B cell (primary cell): ENCODE measurements around the gene LILRB3. TPM values are rescaled to one million over a fixed set of nuclear protein-coding genes. Genes with fewer than 3 reads are reported as not detected.

Experiments
- ATAC-seq: fragments of 200-7000 bp; cut with Tn5 transposase; one replicate; pipeline ENCODE4 v1.10.0; 2021; ENCODE audit warnings: low read depth, mild to moderate bottlenecking, moderate number of reproducible peaks, moderate library complexity
- CTCF ChIA-PET: fragments of 350-600 bp; sonication (Branson Sonifier 250); formaldehyde crosslinking; loops from one replicate; lab custom pipeline; 2021; ENCODE audit warnings: antibody characterized with exemption, inconsistent platforms; lab: Charles Lee
- POLR2A ChIA-PET: fragments of 350-600 bp; sonication (Branson Sonifier 250); formaldehyde crosslinking; loops from one replicate; lab custom pipeline; 2021; ENCODE audit warnings: antibody characterized with exemption; lab: Charles Lee
- DNase-seq: peaks from one replicate; pipeline ENCODE4 v3.0.0; 2013
- H2AFZ ChIP-seq: 2 replicates; pipeline ENCODE4 v1.6.1; 2012; ENCODE audit warnings: mild to moderate bottlenecking, low read depth, low read length; ENCODE audit not compliant: insufficient read depth, poor library complexity, severe bottlenecking
- H3K27ac ChIP-seq, 2 donors: 1 replicate in 1 of 2; 2 replicates in 1 of 2; pipeline ENCODE4 v1.5.1; 2012 to 2013; ENCODE audit warnings: low read length in 2 of 2, mild to moderate bottlenecking in 2 of 2, moderate library complexity in 1 of 2
- H3K27me3 ChIP-seq, 4 experiments: fragments of 200-600 bp in 1 of 4; sonication (generic) in 1 of 4; replicated peaks in 1 of 4; 1 replicate in 2 of 4; 2 replicates in 2 of 4; pipeline versions ENCODE4 v1.6.1 to v1.7.0; 2013 to 2016; ENCODE audit warnings: low read length in 3 of 4, mild to moderate bottlenecking in 2 of 4, mixed read lengths in 1 of 4, moderate library complexity in 1 of 4; ENCODE audit not compliant: insufficient read depth in 4 of 4, control insufficient read depth in 3 of 4; ENCODE audit errors: control extremely low read depth in 1 of 4
- H3K36me3 ChIP-seq, 2 experiments: replicated peaks in 1 of 2; 1 replicate in 1 of 2; 2 replicates in 1 of 2; pipeline versions ENCODE4 v1.6.1 to v1.7.1; 2013; ENCODE audit warnings: low read length in 1 of 2; ENCODE audit not compliant: insufficient read depth in 2 of 2, control insufficient read depth in 1 of 2; ENCODE audit errors: control extremely low read depth in 1 of 2, extremely low read depth in 1 of 2
- H3K4me1 ChIP-seq, 2 donors: fragments of 200-600 bp in 1 of 2; sonication (generic) in 1 of 2; 1 replicate in 1 of 2; 2 replicates in 1 of 2; pipeline versions ENCODE4 v1.5.1 to v1.6.1; 2013 to 2017; ENCODE audit warnings: low read length in 2 of 2; ENCODE audit not compliant: control insufficient read depth in 2 of 2, insufficient read depth in 2 of 2
- H3K4me2 ChIP-seq: replicated peaks from 2 replicates; pipeline ENCODE3; 2012; ENCODE audit warnings: mild to moderate bottlenecking, low read depth, low read length; ENCODE audit not compliant: poor library complexity, severe bottlenecking
- H3K4me3 ChIP-seq, 5 experiments: fragments of 200-600 bp in 1 of 5; sonication (generic) in 1 of 5; 1 replicate in 3 of 5; 2 replicates in 2 of 5; pipeline versions ENCODE4 v1.5.1 to v1.7.0; 2011 to 2016; ENCODE audit warnings: low read length in 4 of 5, mild to moderate bottlenecking in 4 of 5, low read depth in 2 of 5, control low read depth in 1 of 5, moderate library complexity in 1 of 5; ENCODE audit not compliant: insufficient read depth in 1 of 5; ENCODE audit errors: control extremely low read depth in 1 of 5, extremely low read depth in 1 of 5
- H3K79me2 ChIP-seq: fragments of 200-600 bp; sonication (generic); one replicate; pipeline ENCODE4 v1.6.0; 2016; ENCODE audit warnings: low read length; ENCODE audit not compliant: control insufficient read depth, insufficient read depth
- H3K9ac ChIP-seq: fragments of 200-600 bp; sonication (generic); 2 replicates; pipeline ENCODE4 v1.6.1; 2017; ENCODE audit warnings: mild to moderate bottlenecking, low read length, moderate library complexity
- H3K9me3 ChIP-seq, 3 donors: one replicate each; pipeline versions ENCODE4 v1.6.1 to v1.7.1; 2013; ENCODE audit warnings: low read length in 2 of 3; ENCODE audit not compliant: control insufficient read depth in 2 of 3, insufficient read depth in 1 of 3; ENCODE audit errors: control extremely low read depth in 1 of 3
- H4K20me1 ChIP-seq: 2 replicates; pipeline ENCODE4 v1.6.0; 2012; ENCODE audit warnings: mild to moderate bottlenecking, low read length; ENCODE audit not compliant: insufficient read depth, control insufficient read depth, poor library complexity, severe bottlenecking
- H3K27ac Mint-ChIP-seq: one replicate; pipeline ENCODE4 v1.8.0; 2021; ENCODE audit warnings: mixed read lengths
- H3K27me3 Mint-ChIP-seq: one replicate; pipeline ENCODE4 v1.8.0; 2021; ENCODE audit warnings: mixed read lengths
- H3K4me1 Mint-ChIP-seq: one replicate; pipeline ENCODE4 v1.8.0; 2021; ENCODE audit warnings: mixed read lengths
- H3K4me3 Mint-ChIP-seq: one replicate; pipeline ENCODE4 v1.8.0; 2021; ENCODE audit warnings: mixed read lengths
- H3K9me3 Mint-ChIP-seq: one replicate; pipeline ENCODE4 v1.8.0; 2022; ENCODE audit warnings: mixed read lengths; ENCODE audit not compliant: insufficient read depth
- EZH2 ChIP-seq: IDR thresholded peaks from 2 replicates; pipeline ENCODE4 v1.6.1; 2012; ENCODE audit warnings: borderline replicate concordance, low read depth, mild to moderate bottlenecking, moderate library complexity, low read length; ENCODE audit not compliant: insufficient read depth, poor library complexity, severe bottlenecking
- WGBS: methylation state at CpG from one replicate; pipeline ENCODE4 v1.1.5; 2013; ENCODE audit warnings: missing lambda C conversion rate; ENCODE audit not compliant: insufficient coverage; 5-methylcytosine and 5-hydroxymethylcytosine counted together
- intact Hi-C: fragments of 100-400 bp; cut with micrococcal nuclease; formaldehyde crosslinking; loops from one replicate; pipeline ENCODE4 v1.10.0; 2022
- polyA plus RNA-seq: library from polyadenylated mRNA; depleted of rRNA; stranded (reverse); fragments of >200 nt; gene quantifications from 2 replicates; pipeline ENCODE4 v1.2.3, GENCODE V29; 2012
- total RNA-seq, 2 donors: library from RNA; stranded (reverse); fragments of 120-200 nt in 1 of 2; gene quantifications; 1 replicate in 1 of 2; 2 replicates in 1 of 2; pipeline versions ENCODE4 v1.2.3 to v1.2.4, GENCODE V29; 2013 to 2022
- TF ChIP-seq, protein P1 (sequence below): fragments of 200-600 bp; IDR thresholded peaks from one replicate; pipeline ENCODE4 v1.8.0; 2022; ENCODE audit warnings: antibody characterized with exemption, mild to moderate bottlenecking

Gene LILRB3
- total and polyA plus RNA-seq, 2 donors (not counting 1 experiment from before 2014, with no cell fraction given), result 0.25 to 2.3 TPM

- intact Hi-C loops, result loop anchor here (1.0 kb wide), 6 partner anchors 10 to 274 kb away; partner anchors contain the start of genes CNOT3, LENG1, NDUFA3 and PRPF31
- peak overlapping the region; percentile 86 for H2AFZ ChIP-seq
- H3K9ac ChIP-seq, result peak overlapping the region; percentile 83
- no peaks in the 10 kb centered on the region for H3K27me3 ChIP-seq
- DNase-seq, result peak; percentile 100
- H3K4me1 Mint-ChIP-seq, result peaks cover 32% of the 10 kb centered on the region
- peaks cover 20% of the 10 kb centered on the region for H3K79me2 ChIP-seq
- POLR2A ChIA-PET, result interaction anchor here (0.6 to 4.5 kb wide), 8 partner anchors 11 to 258 kb away, joined by 3 to 73 read pairs (median 4); partner anchors contain the start of genes CNOT3, LENG1, LENG8 and PRPF31
- peak overlapping the region; percentile 99 for H3K27ac Mint-ChIP-seq
- H3K27ac ChIP-seq, result peak overlapping the region; percentile 96 to 99
- CTCF ChIA-PET, result interaction anchor here (0.6 to 4.7 kb wide), 5 partner anchors 10 to 79 kb away, joined by 3 to 50 read pairs (median 6); partner anchors contain the start of genes LENG1, RPS9 and TMC4
- peaks cover 0 to 22% of the 10 kb centered on the region in 2 experiments for H3K36me3 ChIP-seq
- H4K20me1 ChIP-seq, result peaks cover 19% of the 10 kb centered on the region
- H3K4me1 ChIP-seq, result peaks cover 18 to 22% of the 10 kb centered on the region in 2 donors
- peak; percentile 54 for ATAC-seq
- 0% methylated on average over 56 of the region's 56 CpGs for WGBS
- TF ChIP-seq, protein P1, sequence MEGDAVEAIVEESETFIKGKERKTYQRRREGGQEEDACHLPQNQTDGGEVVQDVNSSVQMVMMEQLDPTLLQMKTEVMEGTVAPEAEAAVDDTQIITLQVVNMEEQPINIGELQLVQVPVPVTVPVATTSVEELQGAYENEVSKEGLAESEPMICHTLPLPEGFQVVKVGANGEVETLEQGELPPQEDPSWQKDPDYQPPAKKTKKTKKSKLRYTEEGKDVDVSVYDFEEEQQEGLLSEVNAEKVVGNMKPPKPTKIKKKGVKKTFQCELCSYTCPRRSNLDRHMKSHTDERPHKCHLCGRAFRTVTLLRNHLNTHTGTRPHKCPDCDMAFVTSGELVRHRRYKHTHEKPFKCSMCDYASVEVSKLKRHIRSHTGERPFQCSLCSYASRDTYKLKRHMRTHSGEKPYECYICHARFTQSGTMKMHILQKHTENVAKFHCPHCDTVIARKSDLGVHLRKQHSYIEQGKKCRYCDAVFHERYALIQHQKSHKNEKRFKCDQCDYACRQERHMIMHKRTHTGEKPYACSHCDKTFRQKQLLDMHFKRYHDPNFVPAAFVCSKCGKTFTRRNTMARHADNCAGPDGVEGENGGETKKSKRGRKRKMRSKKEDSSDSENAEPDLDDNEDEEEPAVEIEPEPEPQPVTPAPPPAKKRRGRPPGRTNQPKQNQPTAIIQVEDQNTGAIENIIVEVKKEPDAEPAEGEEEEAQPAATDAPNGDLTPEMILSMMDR, result no peak
- TF ChIP-seq EZH2, result no peak
- peak overlapping the region; percentile 27 to 87 (median 81) for H3K4me3 ChIP-seq
- H3K4me2 ChIP-seq, result peak overlapping the region; percentile 99
- H3K9me3 Mint-ChIP-seq, result no peaks in the 10 kb centered on the region
- H3K9me3 ChIP-seq, result no peaks in the 10 kb centered on the region
- H3K27me3 Mint-ChIP-seq, result no peaks in the 10 kb centered on the region
- peak overlapping the region; percentile 94 for H3K4me3 Mint-ChIP-seq
These were observed 32.2 kb downstream of the LILRB3 start for GRCh38 chr19:54190503-54191010.
